Activated CD8-positive, alpha-beta memory T cell treated with anti-CD3 and anti-CD28 coated beads, Interleukin-2, amount 50 U/mL, for 24 hours (primary cell): ENCODE measurements around the gene LYZL1.
"Not testable (repeated sequence)": the region's sequence is repeated elsewhere in the genome, so short reads cannot be mapped to it uniquely, and the experiment has no call there.

Experiments used
- DNase-seq: peaks from one replicate; pipeline ENCODE4 v3.0.0-alpha.2; 2020; ENCODE audit errors: extremely low read depth

LYZL1 gene

DNA sequence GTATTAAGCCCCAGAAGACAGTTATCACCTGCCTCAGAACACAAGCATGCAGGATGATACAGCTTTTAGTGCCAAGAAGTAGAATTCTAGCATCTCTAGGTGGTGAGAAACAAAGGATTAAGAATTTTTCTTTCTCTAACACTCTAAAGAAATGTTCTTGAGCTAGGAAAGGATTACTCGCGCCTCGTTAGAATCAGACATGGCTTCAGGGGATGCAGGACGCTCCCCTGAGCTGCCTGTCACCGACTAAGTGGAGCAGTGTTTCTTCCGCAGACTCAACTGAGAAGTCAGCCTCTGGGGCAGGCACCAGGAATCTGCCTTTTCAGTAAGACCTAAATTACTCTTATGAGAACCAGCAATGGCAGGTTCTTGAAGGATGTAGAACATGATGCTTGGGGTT, at the start of gene LYZL1:
Gene LYZL1, plus strand, starts transcription at position 165 of the 400 bp plus-strand sequence. CDS start 2,798 bp downstream, outside the sequence.
- DNase-seq = not testable (repeated sequence)

DNA sequence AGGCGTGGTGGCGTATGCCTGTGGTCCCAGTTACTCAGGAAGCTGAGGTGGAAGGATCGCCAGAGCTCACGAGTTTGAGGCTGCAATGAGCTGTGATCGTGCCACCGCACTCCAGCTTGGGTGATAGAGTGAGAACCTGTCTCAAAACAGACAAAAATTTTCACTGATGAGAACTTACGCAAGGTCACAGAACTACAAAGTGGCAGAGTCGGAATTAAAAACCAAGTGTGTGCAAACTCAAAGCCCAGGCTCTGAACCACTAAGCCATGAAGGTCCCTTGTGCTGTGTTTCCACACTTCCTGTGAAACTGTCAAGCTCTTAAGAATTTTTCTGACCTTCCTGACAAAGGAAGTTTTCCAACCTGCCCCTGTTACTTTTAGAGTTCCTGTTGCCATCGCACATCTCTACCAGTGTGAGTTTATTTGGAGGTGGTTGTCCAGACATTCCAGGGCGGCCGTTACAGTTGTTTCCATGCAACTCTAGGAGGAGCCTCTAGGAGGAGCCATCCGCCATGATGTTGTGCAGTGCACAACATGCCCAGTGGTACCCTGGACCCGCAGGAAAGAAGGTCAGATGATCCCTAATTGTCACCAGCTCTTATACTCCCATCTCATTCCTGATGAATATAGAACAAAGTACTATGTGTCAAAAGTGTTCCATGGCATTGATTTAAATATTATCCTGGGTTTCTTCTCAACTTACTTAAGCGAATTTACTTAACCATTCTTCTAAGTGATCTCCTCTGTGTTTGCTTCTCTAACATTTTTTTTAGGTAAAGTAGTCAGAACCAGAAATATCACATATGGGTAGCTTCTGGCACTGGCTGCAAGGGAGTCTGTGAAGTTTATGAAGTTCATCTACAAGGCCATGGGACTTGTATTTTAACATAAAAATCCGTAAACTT, 49.0 kb upstream of the LYZL1 start:
- DNase-seq = no peak

DNA sequence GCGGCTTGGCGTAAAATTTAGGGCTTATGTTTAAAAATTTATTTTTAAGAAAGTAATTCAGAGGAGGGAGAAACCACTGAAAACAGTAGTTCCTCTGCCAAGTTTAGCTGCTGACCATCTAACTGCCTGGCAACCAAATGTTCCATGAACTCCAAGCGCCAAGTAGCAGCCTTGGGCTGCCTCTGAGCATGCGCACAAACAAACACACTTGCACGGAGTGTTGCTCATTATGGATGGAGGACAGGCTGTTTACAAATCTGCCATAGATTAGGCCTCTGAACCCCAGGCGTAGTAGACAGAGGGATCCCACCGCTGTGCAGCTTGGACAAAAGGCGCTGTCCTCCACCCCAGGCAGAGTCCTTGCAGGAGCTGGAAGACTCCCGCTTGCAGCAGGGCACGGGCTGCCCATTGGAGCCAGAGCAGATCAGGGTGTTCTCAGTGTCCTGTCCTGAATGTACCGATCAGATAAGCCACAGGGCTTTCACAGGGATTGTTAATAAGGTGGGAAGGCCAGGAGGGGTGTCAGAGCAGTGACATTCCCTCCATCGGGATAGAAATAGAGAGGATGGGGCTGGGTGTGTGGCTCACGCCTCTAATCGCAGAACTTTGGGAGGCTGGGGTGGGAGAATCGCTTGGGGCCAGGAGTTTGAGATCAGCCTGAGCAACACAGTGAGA, 47.7 kb upstream of the LYZL1 start:
- no peak for DNase-seq

DNA sequence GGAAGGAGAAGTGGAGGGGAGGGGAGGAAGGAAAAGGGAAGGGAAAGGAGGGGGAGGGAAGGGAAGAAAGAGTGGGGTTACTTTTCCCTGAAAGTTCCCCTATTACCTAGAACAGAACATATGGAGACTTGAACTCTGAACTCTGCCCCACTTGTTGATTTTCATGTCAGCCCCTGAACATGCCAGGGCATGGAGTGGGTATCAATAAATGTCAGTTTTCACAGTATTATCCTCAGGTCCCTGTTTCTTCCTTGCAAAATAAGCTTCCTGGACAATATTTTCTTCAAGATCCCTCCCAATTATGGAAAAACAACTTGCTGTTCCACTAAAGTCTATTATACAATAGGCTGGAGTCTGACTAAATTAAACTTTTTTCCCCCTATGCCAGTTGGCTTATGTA, 46.9 kb upstream of the LYZL1 start:
- DNase-seq = no peak

DNA sequence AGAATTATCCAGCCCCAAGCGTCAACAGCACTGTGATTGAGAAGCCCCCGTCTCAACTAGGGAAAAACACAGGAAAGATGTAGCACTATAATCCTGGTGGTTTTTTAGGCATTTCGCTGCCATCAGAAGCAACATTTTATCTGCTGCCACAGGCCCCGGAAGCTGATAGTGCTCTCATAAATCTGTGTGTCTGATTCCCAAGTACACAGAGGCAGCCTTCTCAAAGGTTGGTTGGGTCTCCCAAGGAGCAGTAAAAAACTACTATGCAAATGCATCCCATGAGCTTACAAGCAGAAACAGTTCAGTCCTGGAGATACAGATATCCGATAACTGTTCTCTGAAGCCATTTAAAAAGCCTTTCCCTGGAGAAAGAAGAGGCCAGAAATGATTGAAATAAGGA, 45.8 kb upstream of the LYZL1 start:
- DNase-seq = no peak

DNA sequence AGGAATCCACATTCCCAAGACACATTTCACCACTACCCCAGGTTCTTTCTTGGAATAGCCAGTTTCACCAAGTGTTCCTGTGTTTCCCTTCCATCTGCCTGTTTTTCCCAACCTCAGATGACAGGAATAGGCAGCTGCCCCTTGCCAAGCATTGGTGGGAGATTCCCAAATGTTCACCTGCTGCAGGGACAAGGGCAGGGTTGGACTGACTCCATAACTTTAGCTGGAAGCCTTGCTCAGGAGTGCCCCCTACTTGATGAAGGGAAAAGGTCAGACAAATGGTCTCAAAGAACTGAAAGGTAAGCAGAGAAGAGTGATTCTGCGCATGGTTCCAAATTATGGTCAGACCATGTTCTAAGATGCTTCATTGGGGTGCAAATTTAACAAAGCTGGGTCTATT, 45.1 kb upstream of the LYZL1 start:
- DNase-seq = no peak

DNA sequence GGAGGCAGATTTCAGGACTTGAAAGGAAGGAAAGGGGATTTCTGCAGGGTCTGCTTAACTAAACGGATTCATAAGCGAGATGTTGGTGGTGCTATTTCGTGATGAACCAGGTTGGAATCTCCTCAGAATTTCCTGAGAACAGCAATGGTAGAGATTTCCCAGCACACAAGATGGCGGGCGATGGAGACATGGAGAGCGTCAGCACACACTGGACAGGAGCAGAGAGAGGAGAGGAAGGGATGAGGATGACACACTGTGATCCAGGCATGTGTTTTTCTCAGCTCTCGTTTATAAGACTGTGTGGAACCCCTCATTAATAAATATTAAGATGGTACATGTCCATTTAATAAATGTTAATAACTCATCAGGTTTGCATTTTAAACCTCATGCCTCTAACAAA, 43.9 kb upstream of the LYZL1 start:
- no peak for DNase-seq

DNA sequence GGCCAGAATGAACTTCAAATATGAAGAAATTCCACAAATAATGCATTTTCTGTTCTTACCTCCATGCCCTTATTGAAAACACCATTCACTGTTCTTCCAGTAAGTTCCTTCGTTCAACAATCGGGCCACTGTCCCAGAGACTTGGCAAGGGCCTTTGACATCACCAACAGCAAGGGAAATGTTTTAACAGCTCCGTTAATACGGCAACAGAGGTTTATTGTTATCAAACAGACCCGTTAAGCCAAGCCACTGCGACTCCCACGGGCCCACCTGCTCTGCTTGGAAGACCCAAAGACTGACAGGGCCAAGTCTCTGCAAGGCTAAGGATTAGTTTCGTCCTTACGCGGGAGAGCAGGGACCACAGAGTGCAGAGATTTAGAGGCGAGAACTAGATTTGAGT, 43.4 kb upstream of the LYZL1 start:
- DNase-seq = no peak

DNA sequence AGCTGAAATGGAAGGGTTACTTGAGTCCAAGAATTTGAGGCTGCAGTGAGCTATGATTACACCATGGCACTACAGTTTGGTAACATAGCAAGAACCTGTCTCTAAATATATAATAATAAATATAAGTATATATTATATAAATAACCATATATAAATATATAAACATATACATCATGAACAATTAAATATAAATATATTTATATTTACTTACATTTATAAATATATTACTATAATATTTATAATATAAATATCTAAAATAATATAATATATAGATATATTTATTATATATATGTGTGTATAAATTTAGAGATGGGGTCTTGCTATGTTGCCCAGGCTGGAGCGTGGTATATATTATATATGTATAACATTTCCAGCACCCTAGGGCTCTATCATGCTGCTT, 42.4 kb upstream of the LYZL1 start:
- no peak for DNase-seq

DNA sequence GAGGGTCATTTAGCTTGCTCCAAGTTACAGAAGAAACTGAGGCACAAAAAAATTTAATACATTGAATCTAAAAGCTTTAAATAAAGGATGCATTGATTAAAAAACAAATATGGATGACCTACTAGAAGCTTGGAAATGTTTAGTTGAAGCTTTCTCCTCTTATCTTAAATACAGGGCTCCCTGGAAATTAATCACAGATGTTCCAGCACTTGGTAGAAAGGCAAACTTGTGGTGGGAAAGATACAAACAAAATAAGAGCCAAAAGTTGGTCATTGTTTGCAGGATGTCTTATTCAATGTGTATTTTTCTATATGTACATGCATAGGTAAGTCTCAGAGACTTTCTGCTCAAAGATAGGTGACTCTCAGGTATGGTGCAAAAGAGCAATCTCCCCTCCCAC, 40.7 kb upstream of the LYZL1 start:
- no peak for DNase-seq

DNA sequence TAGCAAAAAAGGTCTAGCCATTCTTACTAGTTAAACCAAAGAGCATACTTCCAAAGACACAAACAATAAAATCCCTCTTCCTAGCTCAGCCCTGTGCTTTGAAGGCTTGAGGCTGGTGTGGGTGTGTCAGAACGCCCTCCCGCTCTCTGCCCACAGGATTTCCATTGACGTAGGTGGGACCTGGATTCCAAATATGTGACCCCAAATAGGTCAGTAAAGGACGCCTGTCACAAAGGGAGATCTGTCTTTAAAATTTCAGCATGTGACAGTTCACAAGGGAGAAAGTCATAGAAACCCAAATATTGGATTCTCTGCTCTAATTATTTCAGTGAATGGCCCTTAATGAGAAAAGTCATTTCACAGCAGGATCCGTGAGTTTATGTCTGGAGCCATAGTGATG, 39.9 kb upstream of the LYZL1 start:
- no peak for DNase-seq

DNA sequence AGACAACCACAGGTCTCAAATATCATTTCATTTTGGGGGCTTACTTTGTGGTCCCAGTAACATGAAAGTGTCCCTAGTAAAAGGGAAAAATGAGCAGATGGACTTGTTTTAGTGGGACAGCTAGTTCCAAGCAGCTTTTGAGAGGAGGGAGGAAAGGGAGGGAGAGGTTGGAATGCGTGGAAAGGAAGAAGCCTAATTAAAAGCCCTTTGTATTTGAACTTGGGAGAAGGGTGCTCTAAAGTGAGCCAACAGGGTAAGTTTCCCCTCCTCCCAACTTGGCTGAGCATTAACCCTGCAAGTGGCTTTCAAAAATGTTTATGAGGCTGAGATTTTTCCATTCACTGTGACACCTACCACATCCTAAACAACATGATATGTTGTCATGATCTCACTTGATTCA, 38.8 kb upstream of the LYZL1 start:
- no peak for DNase-seq

DNA sequence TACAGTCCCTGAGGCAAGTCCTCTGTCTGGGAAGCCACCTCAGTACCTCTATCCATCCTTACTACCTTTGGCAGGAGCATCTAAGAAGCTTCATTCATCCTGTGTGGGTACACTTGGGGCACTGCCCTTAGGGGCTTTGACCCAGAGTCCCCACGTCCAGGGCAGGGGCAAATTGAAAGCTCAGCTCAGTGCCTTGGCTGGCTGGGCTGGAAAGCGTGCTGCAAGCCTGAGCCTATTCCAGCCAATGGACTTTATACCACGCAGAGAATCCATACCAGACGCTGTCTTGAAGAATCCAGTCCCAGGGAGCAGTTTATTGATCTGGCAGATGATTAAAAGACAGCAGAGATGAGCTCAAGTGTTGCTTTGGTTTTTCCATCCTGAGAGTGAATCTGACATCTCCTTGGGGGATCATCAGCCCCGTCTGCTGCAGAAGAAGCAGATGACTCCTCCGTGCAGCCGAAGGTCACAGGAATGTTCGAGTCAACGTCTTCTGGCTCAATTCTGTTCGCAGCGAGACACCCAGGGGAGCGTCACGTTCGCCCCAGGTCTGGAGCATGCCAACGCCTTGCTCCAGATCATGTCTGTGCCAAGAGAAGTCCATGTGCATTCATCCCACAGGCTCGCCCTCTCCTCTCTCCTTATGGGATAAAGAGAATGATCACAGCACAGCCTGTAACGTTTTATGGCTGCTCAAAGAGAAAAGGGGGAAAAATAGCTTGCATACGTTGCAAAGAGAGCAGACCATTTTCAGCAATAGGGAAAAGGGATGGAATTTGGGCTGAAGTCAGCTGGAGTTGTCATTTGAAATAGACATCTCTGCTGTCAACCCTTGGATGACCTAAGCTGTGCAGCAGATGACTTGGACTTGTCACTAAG, 35.8 kb upstream of the LYZL1 start:
- no peak for DNase-seq

DNA sequence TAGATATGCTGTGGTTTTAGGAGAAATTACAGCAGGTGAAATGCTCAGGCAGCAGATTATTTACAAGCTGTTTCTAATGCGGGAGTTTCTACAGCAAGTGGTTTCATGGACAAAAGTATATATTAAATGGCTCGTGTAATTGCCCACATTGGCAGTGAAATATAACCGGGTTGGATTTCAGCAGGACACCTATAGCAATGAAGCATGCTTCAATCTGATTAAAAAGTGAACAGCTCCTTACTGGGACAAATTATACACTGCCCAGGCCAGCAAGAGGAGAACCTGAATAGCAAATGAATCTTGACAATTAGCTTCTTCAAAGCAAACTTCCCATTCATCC, 35.2 kb upstream of the LYZL1 start:
- no peak for DNase-seq

DNA sequence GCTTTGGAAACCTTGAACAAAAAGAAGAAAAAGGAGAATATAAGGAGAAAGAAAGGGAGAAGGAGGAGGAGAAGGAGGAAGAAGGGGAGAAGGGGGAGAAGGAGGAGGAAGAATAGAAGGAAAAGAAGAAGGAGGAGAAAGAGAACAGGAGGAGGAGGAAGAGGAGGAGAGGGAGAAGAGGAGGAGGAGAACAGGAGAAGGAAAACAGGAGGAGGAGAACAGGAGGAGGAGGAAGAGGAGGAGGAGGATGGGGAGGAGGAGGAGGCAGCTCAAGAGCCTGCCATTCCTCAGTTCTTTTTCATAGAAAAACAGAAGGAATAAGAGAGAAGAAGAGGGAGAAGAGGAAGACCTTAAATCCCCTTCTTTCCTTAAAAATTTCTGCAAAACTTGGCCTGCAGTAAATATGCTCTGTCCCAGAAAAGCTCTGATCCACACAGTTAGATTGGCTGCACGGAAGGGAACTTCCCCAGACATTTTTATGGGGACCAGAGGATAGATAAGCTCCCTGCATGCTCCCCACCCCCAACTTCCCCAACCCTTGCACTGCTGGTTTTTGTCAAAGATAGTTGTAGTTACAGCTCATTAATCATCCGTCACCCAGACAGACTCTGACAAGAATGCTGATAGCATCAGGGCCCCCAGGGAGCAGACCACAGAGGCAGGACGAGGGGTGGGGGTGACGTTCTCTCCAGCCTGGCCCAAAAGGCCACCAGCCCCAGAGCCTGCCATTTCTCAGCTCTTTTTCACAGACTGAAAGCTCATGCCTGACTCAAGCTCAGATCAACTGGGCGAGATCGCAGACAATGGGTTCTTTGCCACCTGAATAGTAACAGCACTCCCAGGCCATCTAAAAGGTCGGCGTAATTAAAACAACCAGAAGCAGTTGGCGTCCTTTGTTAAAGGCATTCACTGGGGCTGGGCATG, 34.5 kb upstream of the LYZL1 start:
- no peak for DNase-seq

DNA sequence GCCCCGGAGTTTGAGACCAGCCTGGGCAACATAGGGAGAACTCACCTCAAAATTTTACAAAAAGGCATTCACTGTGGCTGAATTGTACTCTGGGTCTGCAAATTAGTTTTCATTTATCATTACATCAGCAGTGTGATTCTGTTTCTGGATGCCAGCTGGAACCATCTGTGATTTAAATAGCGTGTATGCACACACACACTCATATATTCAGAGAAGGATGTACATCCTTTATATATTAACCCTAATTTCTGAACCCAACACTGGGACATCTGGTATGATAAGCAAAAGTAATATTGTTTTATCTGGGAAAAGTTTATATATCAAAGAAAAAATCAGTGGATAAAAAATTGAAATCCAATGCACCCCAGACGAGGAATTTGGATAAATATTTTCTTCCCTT, 33.8 kb upstream of the LYZL1 start:
- DNase-seq = no peak

DNA sequence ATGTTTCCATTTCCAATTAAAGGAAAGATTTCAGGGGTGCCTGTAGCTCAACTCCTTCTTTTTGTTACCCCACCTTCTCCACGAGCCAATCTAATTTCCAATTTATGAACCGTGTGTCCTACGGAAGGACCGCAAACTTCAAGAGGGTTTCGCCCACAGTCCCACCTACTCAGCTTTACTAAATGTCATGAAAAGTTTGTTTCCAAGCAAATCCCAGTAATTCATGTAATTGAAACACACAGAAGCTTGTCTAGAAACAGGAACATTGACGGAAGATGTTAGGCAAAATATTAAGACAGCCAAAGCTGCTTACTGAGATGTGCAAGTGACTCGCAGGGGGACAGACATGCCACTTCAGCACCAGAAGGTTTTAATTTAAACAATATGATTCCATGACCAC, 32.9 kb upstream of the LYZL1 start:
- no peak for DNase-seq

DNA sequence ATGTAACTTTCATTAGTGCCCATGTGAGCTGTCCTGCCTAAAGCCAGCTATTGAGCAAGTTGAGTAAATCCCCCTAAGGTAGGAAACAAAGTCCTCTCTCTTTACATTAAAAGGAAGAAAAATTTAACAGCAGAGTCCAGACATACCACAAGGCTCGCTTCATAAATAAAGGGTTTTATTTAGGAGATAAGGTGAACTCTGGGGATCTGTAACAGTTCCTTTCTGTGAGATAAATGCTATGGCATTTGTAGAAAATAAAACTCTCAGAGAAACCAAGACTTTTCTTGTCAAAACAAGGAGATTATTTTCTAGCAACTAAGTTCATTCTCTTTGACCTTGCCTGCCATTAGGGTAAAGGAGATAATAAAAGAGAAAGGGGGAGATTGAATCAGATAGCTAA, 32.3 kb upstream of the LYZL1 start:
- DNase-seq = no peak

DNA sequence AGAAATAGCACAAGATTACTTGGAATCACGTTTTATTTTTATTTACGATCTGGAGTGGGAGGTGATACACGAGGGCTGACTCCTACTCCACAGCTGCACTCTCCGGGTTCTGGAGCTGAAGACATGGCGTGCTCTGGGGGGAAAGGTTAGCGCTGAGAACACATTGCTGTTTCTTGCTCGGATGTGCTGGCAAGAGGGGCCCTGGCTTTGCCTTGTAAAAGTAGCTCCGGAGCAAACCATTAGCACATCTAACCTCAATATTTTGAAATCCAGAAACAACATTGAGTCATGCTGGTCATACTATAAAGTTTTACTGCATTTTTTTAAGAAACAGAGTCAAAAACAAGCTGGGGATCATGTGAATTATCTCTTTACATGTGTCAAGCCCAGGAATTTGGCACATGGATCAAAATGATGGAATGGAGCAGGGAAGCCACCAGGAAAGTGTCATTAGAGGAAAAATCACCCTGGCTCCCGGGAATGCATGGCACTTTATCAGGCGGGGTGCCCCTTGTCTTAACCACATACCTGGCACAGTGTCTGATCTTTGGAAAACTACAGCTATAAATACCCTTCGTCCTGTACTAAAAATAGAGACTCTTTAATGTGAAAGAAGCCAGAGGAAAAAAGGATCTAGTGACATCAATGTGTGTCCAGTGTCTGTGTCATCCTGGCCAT, 31.6 kb upstream of the LYZL1 start:
- DNase-seq = no peak

DNA sequence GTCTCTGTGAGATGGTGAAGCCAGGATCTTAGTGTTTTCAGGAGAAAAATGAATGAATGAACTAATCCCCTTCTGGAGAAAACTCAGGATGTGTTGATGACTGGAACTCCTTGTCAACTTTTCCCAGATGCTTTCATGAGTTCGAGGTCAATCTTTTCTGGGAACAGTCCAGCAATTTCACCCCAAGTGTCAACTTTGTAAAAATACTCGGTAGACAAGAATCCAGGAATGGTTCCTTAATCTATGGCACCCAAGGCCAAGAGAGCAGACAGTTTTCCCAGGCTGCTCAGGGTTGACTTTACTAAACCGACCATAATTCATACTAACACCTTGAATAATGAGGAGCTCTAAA, 31.1 kb upstream of the LYZL1 start:
- no peak for DNase-seq

DNA sequence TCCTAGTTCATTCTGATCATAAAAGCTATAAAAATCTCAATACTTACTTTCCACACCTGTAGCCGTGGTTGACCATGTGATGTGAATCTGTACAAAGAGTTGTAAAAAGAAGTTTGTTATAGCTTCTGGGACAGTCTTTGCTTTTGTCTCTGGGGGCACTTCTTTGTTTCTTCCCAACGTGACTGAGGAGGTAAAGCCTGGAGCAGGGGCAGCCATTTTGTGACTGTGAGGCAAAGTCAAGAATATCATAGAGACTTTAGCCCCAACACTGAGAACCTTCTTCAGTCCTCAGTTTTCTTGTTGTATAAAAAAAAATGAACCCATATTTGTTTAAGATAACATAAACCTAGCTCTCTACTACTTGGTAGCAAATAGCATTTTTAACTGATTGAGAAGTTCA, 29.4 kb upstream of the LYZL1 start:
- no peak for DNase-seq
